ENCODE data around the gene DCPS. TPM values are rescaled to one million over a fixed set of nuclear protein-coding genes. Genes with fewer than 3 reads are reported as not detected.

DCPS gene
- total RNA-seq, 6 experiments from 2014 or later, result 19.0 to 26.6 (median 24.3) TPM

GRCh38 chr11:126337126-126337473 lies 33.2 kb downstream of the DCPS start:
- Mint-ChIP-seq H3K27ac (no peak overlapping the region), H3K4me1 (ENCODE audit: low read depth) (peaks cover 71% of the 10 kb centered on the region), H3K9me3 (no peaks in the 10 kb centered on the region), H3K27me3 (ENCODE audit: insufficient read depth) (peaks cover 12% of the 10 kb centered on the region), H3K4me3 (no peak overlapping the region), H3K36me3 (ENCODE audit: low read depth) (peaks cover 29% of the 10 kb centered on the region)
- no peak for TF ChIP-seq CTCF (IDR thresholded peaks at IDR 0.05)
- DNase-seq, result no peak

GRCh38 chr11:126337474-126338241 lies 33.8 kb downstream of the DCPS start:
- Mint-ChIP-seq H3K27ac (no peak overlapping the region), H3K27me3 (ENCODE audit: insufficient read depth) (peaks cover 12% of the 10 kb centered on the region), H3K9me3 (no peaks in the 10 kb centered on the region), H3K4me1 (ENCODE audit: low read depth) (peaks cover 71% of the 10 kb centered on the region), H3K36me3 (ENCODE audit: low read depth) (peaks cover 29% of the 10 kb centered on the region), H3K4me3 (no peak overlapping the region)
- DNase-seq, result no peak
- TF ChIP-seq CTCF (IDR thresholded peaks at IDR 0.05), result no peak

- peaks cover 31% of the 10 kb centered on the region for H3K36me3 Mint-ChIP-seq (ENCODE audit: low read depth)
- no peaks in the 10 kb centered on the region for H3K9me3 Mint-ChIP-seq
- TF ChIP-seq CTCF (IDR thresholded peaks at IDR 0.05), result no peak
- no peak overlapping the region for H3K27ac Mint-ChIP-seq
- H3K4me1 Mint-ChIP-seq (ENCODE audit: low read depth), result peaks cover 66% of the 10 kb centered on the region
- no peak for DNase-seq
- peaks cover 8% of the 10 kb centered on the region for H3K27me3 Mint-ChIP-seq (ENCODE audit: insufficient read depth)
- H3K4me3 Mint-ChIP-seq, result no peak overlapping the region
Observed at GRCh38 chr11:126338346-126339055, 34.6 kb downstream of the DCPS start.

- Mint-ChIP-seq H3K9me3 (no peaks in the 10 kb centered on the region), H3K27me3 (ENCODE audit: insufficient read depth) (peaks cover 8% of the 10 kb centered on the region)
Observed at GRCh38 chr11:126339073-126339862, 35.4 kb downstream of the DCPS start.

More at GRCh38 chr11:126339073-126339862, 35.4 kb downstream of the DCPS start:
- no peak for DNase-seq
- no peak overlapping the region for H3K27ac Mint-ChIP-seq
- H3K4me1 Mint-ChIP-seq (ENCODE audit: low read depth), result peaks cover 61% of the 10 kb centered on the region
- no peak for TF ChIP-seq CTCF (IDR thresholded peaks at IDR 0.05)
- H3K36me3 Mint-ChIP-seq (ENCODE audit: low read depth), result peaks cover 36% of the 10 kb centered on the region
- H3K4me3 Mint-ChIP-seq, result no peak overlapping the region
